ENCODE measurements around the gene STK33. TPM values are rescaled to one million over a fixed set of nuclear protein-coding genes. Genes with fewer than 3 reads are reported as not detected.

STK33 gene
- total and polyA plus RNA-seq, 7 donors: 0.30 to 8.2 (median 2.7) TPM

GRCh38 chr11:8415195-8415594 is 178.8 kb downstream of the STK33 start:
- TF ChIP-seq CTCF (IDR thresholded peaks at IDR 0.05): no peak
- Histone ChIP-seq H3K27ac (no peak overlapping the region), H3K4me3 (no peak overlapping the region), H3K36me3 (ENCODE audit: insufficient read depth in 1 of 2, low read depth in 1 of 2) (no peaks in the 10 kb centered on the region), H3K27me3 (ENCODE audit: insufficient read depth in 3 of 3, low read length in 2 of 3) (no peaks in the 10 kb centered on the region), H3K4me1 (no peaks in the 10 kb centered on the region), H3K9me3 (no peaks in the 10 kb centered on the region)
- intact Hi-C loops (cut with DNase I): no loop called here
- 77 to 94% (median 81%) methylated on average over 1 of the region's 1 CpG for WGBS, 3 donors
- ATAC-seq (no peak), DNase-seq (no peak)

- H3K9me3 ChIP-seq: no peaks in the 10 kb centered on the region
- H3K27ac ChIP-seq: no peak overlapping the region
- DNase-seq (no peak), ATAC-seq (no peak)
- no peaks in the 10 kb centered on the region for H3K36me3 ChIP-seq (ENCODE audit: insufficient read depth in 1 of 2, low read depth in 1 of 2)
- WGBS, 3 donors: 29 to 41% (median 34%) methylated on average over 3 of the region's 3 CpGs
- H3K27me3 ChIP-seq (ENCODE audit: insufficient read depth in 3 of 3, low read length in 2 of 3): no peaks in the 10 kb centered on the region
- TF ChIP-seq CTCF (IDR thresholded peaks at IDR 0.05): no peak
- no peak overlapping the region for H3K4me3 ChIP-seq
- intact Hi-C loops (cut with DNase I): no loop called here
- H3K4me1 ChIP-seq: no peaks in the 10 kb centered on the region
These were observed 185.7 kb downstream of the STK33 start for GRCh38 chr11:8408151-8408941.

GRCh38 chr11:8403310-8403709 is 190.7 kb downstream of the STK33 start:
- intact Hi-C loops (cut with DNase I): no loop called here
- H3K36me3 ChIP-seq (ENCODE audit: insufficient read depth in 1 of 2, low read depth in 1 of 2): no peaks in the 10 kb centered on the region
- DNase-seq: no peak
- ATAC-seq: no peak
- no peak overlapping the region for H3K4me3 ChIP-seq
- no peak for TF ChIP-seq CTCF (IDR thresholded peaks at IDR 0.05)
- no peaks in the 10 kb centered on the region for H3K4me1 ChIP-seq
- WGBS, 3 donors: 6 to 16% (median 6%) methylated on average over 1 of the region's 1 CpG
- H3K27ac ChIP-seq: no peak overlapping the region
- H3K27me3 ChIP-seq (ENCODE audit: insufficient read depth in 3 of 3, low read length in 2 of 3): no peaks in the 10 kb centered on the region
- H3K9me3 ChIP-seq: no peaks in the 10 kb centered on the region

DNA sequence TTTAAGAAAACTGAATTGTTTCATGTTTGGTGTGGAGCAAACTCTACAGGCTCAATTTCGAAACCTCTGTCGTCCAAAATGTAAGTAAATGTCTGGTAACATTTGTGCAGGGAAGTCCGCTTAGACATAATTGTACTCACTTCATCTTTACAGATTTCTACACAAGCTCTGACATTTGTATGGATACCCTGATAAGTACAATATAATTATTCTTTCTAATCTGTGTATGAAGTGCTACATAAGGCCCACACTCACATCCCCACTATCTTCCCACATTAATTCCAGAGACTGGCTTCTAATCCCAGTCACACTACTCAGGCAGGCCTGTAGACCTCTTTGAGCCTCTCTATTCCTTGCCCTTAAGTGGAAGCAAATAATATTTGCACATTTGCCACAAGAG is 201.1 kb downstream of the STK33 start:
- Histone ChIP-seq H3K4me1 (no peaks in the 10 kb centered on the region), H3K27me3 (ENCODE audit: insufficient read depth in 3 of 3, low read length in 2 of 3) (no peaks in the 10 kb centered on the region), H3K36me3 (ENCODE audit: insufficient read depth in 1 of 2, low read depth in 1 of 2) (no peaks in the 10 kb centered on the region), H3K9me3 (no peaks in the 10 kb centered on the region), H3K27ac (no peak overlapping the region), H3K4me3 (no peak overlapping the region)
- WGBS, 3 donors: 90 to 97% (median 95%) methylated on average over 3 of the region's 3 CpGs
- ATAC-seq (no peak), DNase-seq (no peak)
- no peak for TF ChIP-seq CTCF (IDR thresholded peaks at IDR 0.05)
- intact Hi-C loops (cut with DNase I): no loop called here

- H3K9me3 ChIP-seq: no peaks in the 10 kb centered on the region
- no peak for ATAC-seq
- H3K36me3 ChIP-seq (ENCODE audit: insufficient read depth in 1 of 2, low read depth in 1 of 2): no peaks in the 10 kb centered on the region
- 78 to 86% (median 83%) methylated on average over 4 of the region's 4 CpGs for WGBS, 3 donors
- no peaks in the 10 kb centered on the region for H3K27me3 ChIP-seq (ENCODE audit: insufficient read depth in 3 of 3, low read length in 2 of 3)
- no peak for TF ChIP-seq CTCF (IDR thresholded peaks at IDR 0.05)
- intact Hi-C loops (cut with DNase I): no loop called here
- H3K4me1 ChIP-seq: no peaks in the 10 kb centered on the region
- H3K27ac ChIP-seq: no peak overlapping the region
- DNase-seq: no peak
- no peak overlapping the region for H3K4me3 ChIP-seq
These were observed 201.9 kb downstream of the STK33 start for GRCh38 chr11:8392166-8392565.
